Measurements from ENCODE around the gene TIE1. TPM values are rescaled to one million over a fixed set of nuclear protein-coding genes. Genes with fewer than 3 reads are reported as not detected.

The TIE1 gene
- total and polyA plus RNA-seq, 2 of the 13 experiments (the other 11 are each of a cell fraction or from before 2014, with no cell fraction given), result 0.58 to 0.84 TPM

- no peak for TF ChIP-seq GMEB1 (CRISPR knock-in tag; IDR thresholded peaks at IDR 0.05; ENCODE audit: borderline replicate concordance)
- TF ChIP-seq MED1 (CRISPR knock-in tag; IDR thresholded peaks at IDR 0.05), result 0 out of 2 replicates have a peak, but pooled peaks have one; percentile 2
- TF ChIP-seq ZNF136 (CRISPR knock-in tag; IDR thresholded peaks at IDR 0.05; ENCODE audit: low read depth), result no peak
- TF ChIP-seq HMGXB3 (CRISPR knock-in tag; IDR thresholded peaks at IDR 0.05; ENCODE audit: borderline replicate concordance), result no peak; the same call in 1 of the 2 replicates
- no peak for TF ChIP-seq ZNF530 (CRISPR knock-in tag; IDR thresholded peaks at IDR 0.05; ENCODE audit: low read depth)
- 0 out of 2 replicates have a peak, but pooled peaks have one; percentile 26 for TF ChIP-seq ZNF430 (CRISPR knock-in tag; IDR thresholded peaks at IDR 0.05)
- no peak for TF ChIP-seq FOXC1 (CRISPR knock-in tag; IDR thresholded peaks at IDR 0.05; ENCODE audit: borderline replicate concordance)
- TF ChIP-seq ZBTB1 (CRISPR knock-in tag; IDR thresholded peaks at IDR 0.05; ENCODE audit: borderline replicate concordance), result no peak
- TF ChIP-seq ZSCAN30 (CRISPR knock-in tag; IDR thresholded peaks at IDR 0.05), result no peak
- no peak for TF ChIP-seq YY1 (IDR thresholded peaks at IDR 0.05; ENCODE audit: insufficient read depth, insufficient replicate concordance, low read depth, low read length)
- TF ChIP-seq ZNF446 (CRISPR knock-in tag; IDR thresholded peaks at IDR 0.05), result no peak
- 0 out of 2 replicates have a peak, but pooled peaks have one; percentile 64 for TF ChIP-seq NAIF1 (CRISPR knock-in tag; IDR thresholded peaks at IDR 0.05; ENCODE audit: borderline replicate concordance)
- no peak for TF ChIP-seq TERF1 (CRISPR knock-in tag; IDR thresholded peaks at IDR 0.05)
- TF ChIP-seq TFAP4 (IDR thresholded peaks at IDR 0.05; ENCODE audit: borderline replicate concordance, low read depth), result no peak
- TF ChIP-seq ZNF616 (CRISPR knock-in tag; IDR thresholded peaks at IDR 0.05; ENCODE audit: low read depth), result no peak
- no peak for TF ChIP-seq ZNF713 (CRISPR knock-in tag; IDR thresholded peaks at IDR 0.05)
- TF ChIP-seq GZF1 (CRISPR knock-in tag; IDR thresholded peaks at IDR 0.05), result 0 out of 2 replicates have a peak, but pooled peaks have one; percentile 50
- no peak for TF ChIP-seq ZNF660 (CRISPR knock-in tag; IDR thresholded peaks at IDR 0.05; ENCODE audit: borderline replicate concordance, low read depth)
- peak; percentile 10; the same call in 1 of the 2 replicates for TF ChIP-seq DMAP1 (CRISPR knock-in tag; IDR thresholded peaks at IDR 0.05)
These were observed 49.0 kb downstream of the TIE1 start (continued) for GRCh38 chr1:43349594-43350306.

Measured in HepG2 (cell line).